OCI-LY7 (cell line): Measurements from ENCODE around the gene CRTAP. TPM values are rescaled to one million over a fixed set of nuclear protein-coding genes. Genes with fewer than 3 reads are reported as not detected.
"Not testable (repeated sequence)": the region's sequence is repeated elsewhere in the genome, so short reads cannot be mapped to it uniquely, and the experiment has no call there.

Experiments
- BruUV-seq: library from RNA; stranded (reverse); fragments of 400-500 nt; replicated peaks from 2 replicates; lab custom pipeline; 2021; lab: Mats Ljungman, UMichigan
- CTCF ChIA-PET: fragments of 300-600 bp; sonication (Branson Sonifier 250); formaldehyde crosslinking; loops from one replicate; lab custom pipeline; 2022; ENCODE audit warnings: antibody characterized with exemption; ENCODE audit not compliant: unreplicated experiment; lab: Charles Lee
- POLR2A ChIA-PET: fragments of 300-600 bp; sonication (Branson Sonifier 250); formaldehyde crosslinking; loops from one replicate; lab custom pipeline; 2022; ENCODE audit warnings: antibody characterized with exemption; lab: Charles Lee
- DNase-seq: peaks from one replicate; pipeline ENCODE4 v3.0.0-alpha.2; 2015; ENCODE audit warnings: low spot score
- H2AFZ ChIP-seq: fragments of 200-600 bp; sonication (generic), shearing (Covaris generic); 2 replicates; pipeline ENCODE4 v1.6.1; 2014; ENCODE audit warnings: mild to moderate bottlenecking, antibody characterized with exemption, low read length, moderate library complexity
- H3K27ac ChIP-seq: fragments of 200-600 bp; sonication (generic); 2 replicates; pipeline ENCODE4 v1.5.1; 2014; ENCODE audit warnings: mixed run types, low read depth, mild to moderate bottlenecking, moderate library complexity, low read length, inconsistent platforms; ENCODE audit not compliant: poor library complexity, severe bottlenecking
- H3K36me3 ChIP-seq: fragments of 200-600 bp; sonication (generic); 2 replicates; pipeline ENCODE4 v1.6.1; 2014; ENCODE audit warnings: mild to moderate bottlenecking, antibody characterized with exemption, low read length, moderate library complexity, mixed read lengths; ENCODE audit not compliant: insufficient read depth
- H3K4me1 ChIP-seq: fragments of 200-600 bp; sonication (generic); 2 replicates; pipeline ENCODE4 v1.5.1; 2014; ENCODE audit warnings: mild to moderate bottlenecking, low read length; ENCODE audit not compliant: insufficient read depth, poor library complexity, severe bottlenecking
- H3K4me2 ChIP-seq: fragments of 200-600 bp; sonication (generic); 2 replicates; pipeline ENCODE4 v1.6.1; 2014; ENCODE audit warnings: mild to moderate bottlenecking, low read length
- H3K4me3 ChIP-seq: fragments of 200-600 bp; sonication (generic); 2 replicates; pipeline ENCODE4 v1.5.1; 2014; ENCODE audit warnings: mild to moderate bottlenecking, low read depth, low read length; ENCODE audit not compliant: poor library complexity, severe bottlenecking
- H3K79me2 ChIP-seq: fragments of 200-600 bp; sonication (generic); 2 replicates; pipeline ENCODE4 v1.6.1; 2016; ENCODE audit warnings: low read depth, mild to moderate bottlenecking, low read length, moderate library complexity, mixed read lengths; ENCODE audit not compliant: insufficient read depth
- H3K9me2 ChIP-seq: fragments of 200-600 bp; sonication (generic); 2 replicates; pipeline ENCODE4 v1.6.1; 2016; ENCODE audit warnings: mild to moderate bottlenecking, low read length, mixed read lengths; ENCODE audit not compliant: insufficient read depth
- H3K9me3 ChIP-seq: fragments of 200-600 bp; sonication (generic); 2 replicates; pipeline ENCODE4 v1.6.1; 2014; ENCODE audit warnings: mild to moderate bottlenecking, mixed run types, low read length, mixed read lengths
- H4K20me1 ChIP-seq: fragments of 200-600 bp; sonication (generic); 2 replicates; pipeline ENCODE4 v1.6.1; 2014; ENCODE audit warnings: mild to moderate bottlenecking, antibody characterized with exemption, low read length, moderate library complexity, mixed read lengths; ENCODE audit not compliant: insufficient read depth
- CTCF ChIP-seq: fragments of 200-600 bp; sonication (generic); conservative IDR thresholded peaks from 2 replicates; pipeline ENCODE4 v1.5.1; 2014; ENCODE audit warnings: mild to moderate bottlenecking, antibody characterized with exemption, low read length, moderate library complexity, mixed read lengths
- EZH2phosphoT487 ChIP-seq: fragments of 200-600 bp; sonication (generic); IDR thresholded peaks from 2 replicates; pipeline ENCODE4 v1.6.1; 2018; ENCODE audit warnings: low read depth, borderline replicate concordance, mild to moderate bottlenecking, mixed run types, antibody characterized with exemption, low read length, moderate library complexity, mixed read lengths
- intact Hi-C: fragments of 100-400 bp; cut with micrococcal nuclease; formaldehyde crosslinking; loops from one replicate; pipeline ENCODE4 v1.10.0; 2022; ENCODE audit not compliant: unreplicated experiment
- total RNA-seq, 2 experiments: library from RNA; depleted of rRNA in 1 of 2; stranded (reverse); fragments of >200 nt in 1 of 2; shearing (Covaris generic) in 1 of 2; gene quantifications; 2 replicates each; pipeline ENCODE4 v1.2.3, GENCODE V29; 2014 to 2022

The CRTAP gene
- total RNA-seq, 2 experiments from 2014 or later = 19.2 to 53.7 TPM

DNA sequence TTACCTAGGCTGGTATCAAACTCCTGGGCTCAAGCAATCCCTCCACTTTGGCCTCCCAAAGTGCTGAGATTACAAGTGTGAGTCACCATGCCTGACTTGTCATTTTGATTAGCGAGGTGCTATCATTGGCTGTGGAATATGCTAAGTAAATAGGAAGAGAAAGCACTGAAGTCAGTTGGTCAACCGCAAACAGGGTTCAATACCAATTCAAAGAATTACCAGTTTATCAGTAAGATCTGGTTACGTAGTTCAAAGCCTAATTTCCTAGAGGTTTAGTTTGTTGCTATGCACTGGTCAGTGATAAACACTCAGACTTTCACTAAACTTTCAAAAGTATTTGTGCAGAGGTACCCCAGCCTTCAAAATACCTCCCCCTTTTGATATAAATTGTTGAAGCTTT is 46.3 kb upstream of the CRTAP start:
- H3K4me1 ChIP-seq = peaks cover 28% of the 10 kb centered on the region
- no TSS peak for BruUV-seq
- no peaks in the 10 kb centered on the region for H4K20me1 ChIP-seq
- no peak overlapping the region for H3K4me3 ChIP-seq
- H3K9me2 ChIP-seq = no peaks in the 10 kb centered on the region
- ChIA-PET CTCF (no interaction called here), POLR2A (interaction anchor here (0.7 to 2.1 kb wide), 3 partner anchors 9 to 111 kb away, joined by 3 to 9 read pairs (median 6); no protein-coding TSS in a partner anchor)
- no peak overlapping the region for H3K4me2 ChIP-seq
- TF ChIP-seq EZH2phosphoT487 (no peak), CTCF (no peak)
- no peaks in the 10 kb centered on the region for H3K9me3 ChIP-seq
- H2AFZ ChIP-seq = no peak overlapping the region
- no peak overlapping the region for H3K27ac ChIP-seq
- intact Hi-C loops = no loop called here
- H3K79me2 ChIP-seq = no peaks in the 10 kb centered on the region
- no peak for DNase-seq
- H3K36me3 ChIP-seq = no peaks in the 10 kb centered on the region

GRCh38 chr3:33069862-33070261 is 44.0 kb upstream of the CRTAP start:
- CTCF ChIA-PET = interaction anchor here (0.8 kb wide), 1 partner anchor 123 kb away, joined by 5 read pairs; no protein-coding TSS in a partner anchor
- intact Hi-C loops = loop anchor here (5.0 to 10.0 kb wide), 2 partner anchors 335 to 553 kb away; no protein-coding TSS in a partner anchor

GRCh38 chr3:33071181-33071580 is 42.6 kb upstream of the CRTAP start:
- no peak for DNase-seq
- Histone ChIP-seq H3K4me2 (no peak overlapping the region), H3K36me3 (no peaks in the 10 kb centered on the region), H2AFZ (no peak overlapping the region), H3K9me3 (no peaks in the 10 kb centered on the region), H4K20me1 (no peaks in the 10 kb centered on the region), H3K4me3 (no peak overlapping the region), H3K27ac (no peak overlapping the region), H3K9me2 (no peaks in the 10 kb centered on the region), H3K4me1 (no peaks in the 10 kb centered on the region), H3K79me2 (no peaks in the 10 kb centered on the region)
- CTCF ChIA-PET = interaction anchor here (1.1 kb wide), 1 partner anchor 124 kb away, joined by 3 read pairs; no protein-coding TSS in a partner anchor
- intact Hi-C loops = loop anchor here (5.0 to 10.0 kb wide), 2 partner anchors 336 to 554 kb away; no protein-coding TSS in a partner anchor
- no TSS peak for BruUV-seq
- POLR2A ChIA-PET = interaction anchor here (1.1 to 2.0 kb wide), 5 partner anchors 9 to 38 kb away, joined by 3 to 4 read pairs (median 4); no protein-coding TSS in a partner anchor
- TF ChIP-seq CTCF (no peak), EZH2phosphoT487 (no peak)

More at GRCh38 chr3:33069862-33070261, 44.0 kb upstream of the CRTAP start:
- H3K36me3 ChIP-seq, H3K4me3 ChIP-seq, DNase-seq, H4K20me1 ChIP-seq, H3K9me2 ChIP-seq, H2AFZ ChIP-seq, H3K79me2 ChIP-seq, BruUV-seq, H3K27ac ChIP-seq, H3K4me2 ChIP-seq, H3K9me3 ChIP-seq, H3K4me1 ChIP-seq: not testable (repeated sequence)
- POLR2A ChIA-PET = interaction anchor here (0.7 to 2.1 kb wide), 9 partner anchors 8 to 385 kb away, joined by 3 to 6 read pairs (median 4); no protein-coding TSS in a partner anchor
